ENCODE data around the gene CELF3.

DNA sequence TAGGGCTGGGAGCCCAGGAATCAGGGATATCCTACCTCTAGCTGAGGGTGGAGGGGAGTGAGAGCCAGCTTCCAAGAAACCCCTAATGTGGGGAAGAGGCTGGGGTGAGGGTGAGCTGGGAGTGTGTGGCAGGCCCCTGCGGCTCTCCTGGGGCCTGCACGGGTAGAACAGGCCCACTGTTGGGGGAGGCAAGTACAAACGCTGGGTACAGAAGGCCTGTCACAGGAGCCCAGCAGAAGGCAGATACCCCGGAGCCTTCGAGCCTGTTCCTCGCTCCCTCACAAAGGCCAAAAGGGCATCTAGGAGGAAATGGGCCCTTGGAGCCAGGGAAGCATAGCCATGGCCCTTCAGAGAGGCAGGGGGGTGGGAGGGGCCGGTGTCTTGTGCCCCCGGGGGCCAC is 13.7 kb downstream of the CELF3 start:
- TF ChIP-seq YY1 (IDR thresholded peaks at IDR 0.05; ENCODE audit: low read depth) (no peak), TAF1 (IDR thresholded peaks at IDR 0.05; ENCODE audit: low read depth) (no peak), EP300 (IDR thresholded peaks at IDR 0.05; ENCODE audit: borderline replicate concordance) (no peak), NFIC (IDR thresholded peaks at IDR 0.05) (no peak), CREB1 (IDR thresholded peaks at IDR 0.05; ENCODE audit: low read depth) (no peak), RAD21 (IDR thresholded peaks at IDR 0.05; ENCODE audit: low read depth) (no peak)
- TF ChIP-seq, protein P1, sequence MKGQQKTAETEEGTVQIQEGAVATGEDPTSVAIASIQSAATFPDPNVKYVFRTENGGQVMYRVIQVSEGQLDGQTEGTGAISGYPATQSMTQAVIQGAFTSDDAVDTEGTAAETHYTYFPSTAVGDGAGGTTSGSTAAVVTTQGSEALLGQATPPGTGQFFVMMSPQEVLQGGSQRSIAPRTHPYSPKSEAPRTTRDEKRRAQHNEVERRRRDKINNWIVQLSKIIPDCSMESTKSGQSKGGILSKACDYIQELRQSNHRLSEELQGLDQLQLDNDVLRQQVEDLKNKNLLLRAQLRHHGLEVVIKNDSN (IDR thresholded peaks at IDR 0.05) = no peak
